GM12875 (cell line): ENCODE data around the gene MSANTD1.

Experiments
- H3K4me3 ChIP-seq: one replicate; pipeline ENCODE4 v1.5.1; 2011; ENCODE audit warnings: low read depth, low read length, control low read depth
- TF ChIP-seq, protein P1 (sequence below): IDR thresholded peaks from 2 replicates; pipeline ENCODE4 v1.5.1; 2011; ENCODE audit warnings: low read depth, mild to moderate bottlenecking, control low read depth, inconsistent platforms, low read length, moderate library complexity, borderline replicate concordance; ENCODE audit not compliant: insufficient read depth

Gene MSANTD1

DNA sequence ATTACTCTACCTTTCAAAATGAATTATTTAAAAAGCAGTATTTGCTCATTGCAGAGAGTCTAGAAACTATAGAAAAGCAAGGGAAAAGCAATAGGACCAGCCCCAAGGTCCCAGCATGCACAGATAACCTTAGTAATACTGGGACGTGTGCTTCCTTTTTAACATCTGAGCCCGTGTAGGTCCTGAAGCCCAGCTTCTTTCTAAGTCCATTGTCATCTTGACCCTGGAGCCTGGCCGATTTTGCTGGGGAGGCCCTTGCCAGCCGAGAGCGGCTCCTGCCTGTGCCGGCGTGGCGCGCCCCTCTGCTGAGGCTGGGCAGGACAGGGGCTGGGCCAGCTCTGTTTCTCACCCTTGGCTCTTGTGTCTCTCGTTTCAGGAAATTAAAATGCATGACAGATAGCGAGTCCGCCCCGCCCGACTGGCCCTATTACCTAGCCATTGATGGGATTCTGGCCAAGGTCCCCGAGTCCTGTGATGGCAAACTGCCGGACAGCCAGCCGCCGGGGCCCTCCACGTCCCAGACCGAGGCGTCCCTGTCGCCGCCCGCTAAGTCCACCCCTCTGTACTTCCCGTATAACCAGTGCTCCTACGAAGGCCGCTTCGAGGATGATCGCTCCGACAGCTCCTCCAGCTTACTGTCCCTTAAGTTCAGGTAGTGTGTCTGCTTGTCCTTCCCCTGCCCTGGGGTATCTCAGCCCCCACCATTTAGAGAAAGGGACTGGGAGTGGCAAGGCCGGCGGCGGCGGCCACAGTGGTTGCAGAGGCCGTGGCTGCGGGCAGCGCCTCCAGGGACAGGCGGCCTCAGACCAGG is 4.1 kb downstream of the MSANTD1 start:
- TF ChIP-seq, protein P1, sequence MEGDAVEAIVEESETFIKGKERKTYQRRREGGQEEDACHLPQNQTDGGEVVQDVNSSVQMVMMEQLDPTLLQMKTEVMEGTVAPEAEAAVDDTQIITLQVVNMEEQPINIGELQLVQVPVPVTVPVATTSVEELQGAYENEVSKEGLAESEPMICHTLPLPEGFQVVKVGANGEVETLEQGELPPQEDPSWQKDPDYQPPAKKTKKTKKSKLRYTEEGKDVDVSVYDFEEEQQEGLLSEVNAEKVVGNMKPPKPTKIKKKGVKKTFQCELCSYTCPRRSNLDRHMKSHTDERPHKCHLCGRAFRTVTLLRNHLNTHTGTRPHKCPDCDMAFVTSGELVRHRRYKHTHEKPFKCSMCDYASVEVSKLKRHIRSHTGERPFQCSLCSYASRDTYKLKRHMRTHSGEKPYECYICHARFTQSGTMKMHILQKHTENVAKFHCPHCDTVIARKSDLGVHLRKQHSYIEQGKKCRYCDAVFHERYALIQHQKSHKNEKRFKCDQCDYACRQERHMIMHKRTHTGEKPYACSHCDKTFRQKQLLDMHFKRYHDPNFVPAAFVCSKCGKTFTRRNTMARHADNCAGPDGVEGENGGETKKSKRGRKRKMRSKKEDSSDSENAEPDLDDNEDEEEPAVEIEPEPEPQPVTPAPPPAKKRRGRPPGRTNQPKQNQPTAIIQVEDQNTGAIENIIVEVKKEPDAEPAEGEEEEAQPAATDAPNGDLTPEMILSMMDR = no peak
- H3K4me3 ChIP-seq = no peak overlapping the region

DNA sequence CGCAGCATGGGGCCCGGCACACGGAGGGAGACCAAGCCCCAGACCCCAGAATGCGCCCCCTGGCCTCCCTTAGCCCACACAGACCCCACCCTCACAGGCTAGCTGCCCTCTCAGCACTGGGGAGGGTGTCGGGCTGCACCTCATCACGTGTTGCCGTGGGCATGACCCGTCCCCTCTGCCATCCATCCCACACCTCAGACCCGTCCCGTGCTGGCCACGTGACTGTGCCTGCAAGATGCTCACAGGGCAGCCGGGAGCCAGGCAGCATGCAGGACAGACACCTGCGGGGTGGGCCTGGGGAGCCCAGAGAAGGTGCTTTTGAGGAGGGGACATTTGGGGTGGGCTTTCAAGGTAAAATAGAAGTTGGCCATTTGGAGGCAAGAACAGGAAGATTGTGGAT is 4.8 kb downstream of the MSANTD1 start:
- no peak overlapping the region for H3K4me3 ChIP-seq
- TF ChIP-seq, protein P1 = no peak

DNA sequence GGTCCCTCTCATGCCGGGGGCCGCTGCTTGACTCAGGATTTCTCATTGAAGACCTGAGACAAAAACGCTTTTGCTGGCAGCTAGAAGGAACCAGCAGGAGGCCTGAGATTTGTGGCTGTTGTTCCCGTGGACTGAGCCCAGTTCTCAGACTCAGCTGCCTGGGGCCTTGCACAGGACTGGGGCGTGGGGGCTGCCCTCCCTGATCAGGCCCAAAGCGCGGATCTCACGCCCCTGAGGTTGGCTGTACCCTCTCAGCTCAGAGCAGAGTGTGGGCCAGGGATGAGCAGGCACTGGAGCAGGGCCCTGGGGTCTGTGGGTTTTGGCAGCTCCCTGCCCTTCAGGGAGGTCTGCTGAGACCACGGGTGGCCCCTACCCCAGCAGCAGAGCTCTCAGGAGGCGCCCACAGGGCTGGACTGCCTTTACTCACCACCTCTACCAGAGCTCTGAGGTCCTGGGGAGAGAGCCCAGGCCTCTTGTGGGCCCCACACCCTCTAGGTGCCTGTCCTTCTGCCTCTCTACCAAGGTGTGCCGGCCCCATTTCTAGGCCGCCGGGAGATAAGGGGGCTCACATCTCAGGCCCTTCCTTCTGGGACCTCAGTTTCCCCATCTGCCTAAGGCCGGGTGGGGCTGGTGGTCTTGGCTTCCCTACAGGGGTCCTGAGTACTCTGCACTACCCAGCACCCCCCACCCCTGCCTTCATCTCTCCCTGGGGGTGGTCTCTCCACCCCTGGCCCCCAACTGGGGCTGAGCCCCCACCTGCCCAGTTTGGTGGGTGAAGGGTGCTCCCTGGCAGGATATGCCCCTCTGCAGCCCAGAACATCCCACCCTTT is 5.6 kb downstream of the MSANTD1 start:
- TF ChIP-seq, protein P1 = no peak
- H3K4me3 ChIP-seq = no peak overlapping the region

DNA sequence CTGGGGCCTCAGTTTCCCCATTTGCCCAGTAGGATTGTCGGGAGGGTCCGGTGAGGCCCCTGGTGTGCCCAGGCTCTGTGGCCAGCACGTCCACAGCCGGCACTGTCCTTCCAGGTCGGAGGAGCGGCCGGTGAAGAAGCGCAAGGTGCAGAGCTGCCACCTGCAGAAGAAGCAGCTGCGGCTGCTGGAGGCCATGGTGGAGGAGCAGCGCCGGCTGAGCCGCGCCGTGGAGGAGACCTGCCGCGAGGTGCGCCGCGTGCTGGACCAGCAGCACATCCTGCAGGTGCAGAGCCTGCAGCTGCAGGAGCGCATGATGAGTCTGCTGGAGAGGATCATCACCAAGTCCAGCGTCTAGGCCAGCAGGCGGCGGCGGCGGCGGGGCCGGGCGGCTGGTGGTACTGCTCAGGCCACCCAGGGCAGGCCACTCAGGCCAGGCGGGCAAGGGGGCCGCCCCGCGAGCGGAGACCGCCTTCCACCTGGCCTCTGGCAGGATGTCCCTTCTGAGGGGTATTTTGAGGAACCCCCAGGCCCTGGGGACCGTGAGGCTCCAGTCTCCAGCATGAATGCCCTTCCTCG is 6.7 kb downstream of the MSANTD1 start:
- TF ChIP-seq, protein P1 = no peak

DNA sequence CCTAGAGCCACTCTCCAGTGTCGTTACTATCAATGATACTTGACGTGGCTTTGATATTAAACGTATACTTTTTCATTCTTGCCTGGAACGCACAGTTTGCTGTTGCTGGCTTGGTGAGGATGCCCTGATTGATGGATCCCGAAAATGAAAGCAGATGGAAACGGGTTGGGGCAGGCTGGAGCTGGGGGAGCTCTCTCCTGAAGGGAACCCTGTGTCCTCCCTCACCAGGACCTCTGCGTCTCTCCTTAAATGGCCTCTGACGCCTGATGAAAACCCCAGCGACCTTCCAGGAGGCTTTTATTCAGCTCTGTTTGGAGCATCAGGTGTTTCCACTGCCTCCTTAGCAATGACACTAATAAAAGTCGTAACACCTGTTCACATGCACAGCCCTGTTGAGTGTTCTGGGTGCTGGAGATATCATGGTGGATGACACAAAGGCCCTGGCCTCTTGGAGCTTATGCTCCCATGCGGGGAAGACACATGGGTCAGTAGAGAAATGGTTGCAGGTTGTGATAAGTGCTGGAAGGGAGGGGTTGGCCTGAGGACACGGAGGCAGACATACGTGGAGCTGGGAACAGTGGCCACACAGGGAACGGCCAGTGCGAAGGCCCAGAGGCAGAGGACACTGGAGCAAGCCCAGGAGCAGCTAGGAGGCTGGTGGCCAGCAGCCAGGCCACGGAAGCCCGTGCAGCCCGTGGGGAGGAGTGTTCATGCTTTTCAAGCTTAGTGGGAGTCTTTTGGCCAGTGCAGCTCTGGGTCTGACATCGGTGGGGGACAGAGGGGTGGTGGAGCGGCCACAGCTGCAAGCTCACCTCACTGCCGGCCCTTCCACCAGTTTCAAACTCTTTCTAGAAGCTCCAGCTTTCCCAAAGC is 7.5 kb downstream of the MSANTD1 start:
- H3K4me3 ChIP-seq = no peak overlapping the region
- TF ChIP-seq, protein P1 = no peak

More for the DNA sequence above, 6.7 kb downstream of the MSANTD1 start:
- no peak overlapping the region for H3K4me3 ChIP-seq

DNA sequence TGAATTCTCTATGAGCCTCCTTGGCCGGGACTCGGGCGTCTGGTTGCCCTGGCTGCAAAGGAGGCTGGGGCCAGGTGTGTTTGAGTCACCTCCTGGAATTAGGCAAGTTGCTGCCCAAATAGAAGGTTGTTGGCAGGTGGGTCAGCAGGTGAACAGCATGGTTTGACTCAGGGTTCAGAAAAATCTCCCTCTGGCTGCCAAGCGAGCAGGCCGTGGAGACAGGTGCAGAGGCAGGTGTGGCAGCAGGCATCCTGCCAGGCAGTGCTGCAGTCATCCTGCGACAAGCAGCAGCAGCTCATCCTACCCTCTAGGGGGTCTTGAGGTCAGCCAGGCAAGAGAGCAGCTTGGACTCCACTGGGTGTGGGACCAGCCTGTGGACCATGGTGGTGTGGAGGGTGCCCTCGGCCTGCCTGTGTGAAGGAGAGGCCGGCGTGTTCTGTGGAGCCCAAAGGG is 8.2 kb downstream of the MSANTD1 start:
- H3K4me3 ChIP-seq = no peak overlapping the region
- TF ChIP-seq, protein P1 = no peak
